Natural killer cell (primary cell): ENCODE results near the gene GREB1L. TPM values are rescaled to one million over a fixed set of nuclear protein-coding genes. Genes with fewer than 3 reads are reported as not detected.
"Not testable (repeated sequence)": the region's sequence is repeated elsewhere in the genome, so short reads cannot be mapped to it uniquely, and the experiment has no call there.

Source experiments
- ATAC-seq, 3 donors: fragments of 150-1000 bp in 2 of 3; fragments of 200-7000 bp in 1 of 3; cut with Tn5 transposase; 1 replicate in 1 of 3; 2 replicates in 2 of 3; pipeline ENCODE4 v1.10.0; 2021; ENCODE audit warnings: mild to moderate bottlenecking in 2 of 3, moderate library complexity in 2 of 3
- DNase-seq, 2 donors: peaks; one replicate each; pipeline versions ENCODE4 v3.0.0 to v3.0.0-alpha.2; 2013 to 2021; ENCODE audit warnings: mixed read lengths in 1 of 2
- H3K27ac ChIP-seq: one replicate; pipeline ENCODE4 v1.5.1; 2013; ENCODE audit warnings: mild to moderate bottlenecking, low read length
- H3K27me3 ChIP-seq: one replicate; pipeline ENCODE4 v1.6.1; 2013; ENCODE audit warnings: low read length; ENCODE audit not compliant: control insufficient read depth, insufficient read depth
- H3K36me3 ChIP-seq: one replicate; pipeline ENCODE4 v1.6.1; 2013; ENCODE audit warnings: low read length; ENCODE audit not compliant: control insufficient read depth, insufficient read depth
- H3K4me1 ChIP-seq: one replicate; pipeline ENCODE4 v1.6.1; 2013; ENCODE audit warnings: low read length; ENCODE audit not compliant: control insufficient read depth, insufficient read depth
- H3K4me3 ChIP-seq: one replicate; pipeline ENCODE4 v1.5.1; 2013; ENCODE audit warnings: low read length
- H3K9me3 ChIP-seq: one replicate; pipeline ENCODE4 v1.6.1; 2013; ENCODE audit warnings: low read length; ENCODE audit not compliant: control insufficient read depth, insufficient read depth
- H3K27ac Mint-ChIP-seq, 2 donors: one replicate each; pipeline ENCODE4 v1.8.0; 2022; ENCODE audit warnings: mild to moderate bottlenecking in 2 of 2, mixed read lengths in 2 of 2, moderate library complexity in 1 of 2
- H3K27me3 Mint-ChIP-seq, 2 donors: one replicate each; pipeline ENCODE4 v1.8.0; 2022; ENCODE audit warnings: low read depth in 2 of 2, mixed read lengths in 2 of 2
- H3K36me3 Mint-ChIP-seq: one replicate; pipeline ENCODE4 v1.8.0; 2022; ENCODE audit warnings: mixed read lengths
- H3K4me1 Mint-ChIP-seq, 2 donors: one replicate each; pipeline ENCODE4 v1.8.0; 2022; ENCODE audit warnings: mixed read lengths in 2 of 2
- H3K4me3 Mint-ChIP-seq: one replicate; pipeline ENCODE4 v1.8.0; 2022; ENCODE audit warnings: mild to moderate bottlenecking, moderate library complexity, mixed read lengths
- H3K9me3 Mint-ChIP-seq, 2 donors: one replicate each; pipeline ENCODE4 v1.8.0; 2022; ENCODE audit warnings: mixed read lengths in 2 of 2
- CTCF ChIP-seq: fragments of 200-600 bp; IDR thresholded peaks from one replicate; pipeline ENCODE4 v1.8.0; 2022; ENCODE audit warnings: antibody characterized with exemption
- WGBS: methylation state at CpG from one replicate; pipeline ENCODE4 v1.1.7; 2013; ENCODE audit warnings: missing lambda C conversion rate; ENCODE audit not compliant: insufficient coverage; 5-methylcytosine and 5-hydroxymethylcytosine counted together
- intact Hi-C: fragments of 100-400 bp; cut with micrococcal nuclease; formaldehyde crosslinking; loops from one replicate; pipeline ENCODE4 v1.14.2; 2022
- total RNA-seq, 4 donors: library from RNA; stranded (reverse); fragments of 120-200 nt in 1 of 4; gene quantifications; one replicate each; pipeline versions ENCODE4 v1.2.3 to v1.2.4, GENCODE V29; 2013 to 2022

Gene GREB1L
- total RNA-seq, 3 donors from 2014 or later (not counting 1 experiment from before 2014, with no cell fraction given), result not detected

GRCh38 chr18:21366896-21367295, 124.9 kb downstream of the GREB1L start:
- Histone ChIP-seq H3K27ac (no peak overlapping the region), H3K4me3 (no peak overlapping the region), H3K36me3 (no peaks in the 10 kb centered on the region), H3K4me1 (no peaks in the 10 kb centered on the region), H3K27me3 (no peaks in the 10 kb centered on the region), H3K9me3 (no peaks in the 10 kb centered on the region)
- WGBS, result 96% methylated on average over 2 of the region's 2 CpGs
- H3K9me3 Mint-ChIP-seq, result no peaks in the 10 kb centered on the region
- no peaks in the 10 kb centered on the region for H3K4me1 Mint-ChIP-seq
- H3K36me3 Mint-ChIP-seq, result no peaks in the 10 kb centered on the region
- peaks cover 5 to 9% of the 10 kb centered on the region in 2 donors for H3K27me3 Mint-ChIP-seq
- no peak overlapping the region for H3K27ac Mint-ChIP-seq
- no peak overlapping the region for H3K4me3 Mint-ChIP-seq
- ATAC-seq (no peak), DNase-seq (no peak)
- TF ChIP-seq CTCF, result no peak
- intact Hi-C loops, result no loop called here

GRCh38 chr18:21369146-21369545, 127.1 kb downstream of the GREB1L start:
- no peaks in the 10 kb centered on the region for H3K9me3 ChIP-seq
- Mint-ChIP-seq H3K4me1 (no peaks in the 10 kb centered on the region), H3K27ac (no peak overlapping the region), H3K27me3 (peaks cover 7 to 9% of the 10 kb centered on the region in 2 donors), H3K36me3 (no peaks in the 10 kb centered on the region), H3K9me3 (no peaks in the 10 kb centered on the region), H3K4me3 (no peak overlapping the region)
- no peaks in the 10 kb centered on the region for H3K27me3 ChIP-seq
- no peak for ATAC-seq
- intact Hi-C loops, result no loop called here
- 76% methylated on average over 3 of the region's 4 CpGs for WGBS
- DNase-seq, result no peak
- TF ChIP-seq CTCF, result no peak
- no peak overlapping the region for H3K4me3 ChIP-seq
- H3K4me1 ChIP-seq, result no peaks in the 10 kb centered on the region
- no peaks in the 10 kb centered on the region for H3K36me3 ChIP-seq
- no peak overlapping the region for H3K27ac ChIP-seq

- not testable (repeated sequence) for H3K4me3 ChIP-seq
These were observed 127.6 kb downstream of the GREB1L start for GRCh38 chr18:21369597-21369996.

GRCh38 chr18:21383031-21383430, 141.0 kb downstream of the GREB1L start:
- H3K4me3 Mint-ChIP-seq, result no peak overlapping the region
- no peaks in the 10 kb centered on the region for H3K4me1 ChIP-seq

More at GRCh38 chr18:21369597-21369996, 127.6 kb downstream of the GREB1L start:
- H3K9me3 Mint-ChIP-seq, H3K4me1 Mint-ChIP-seq, ATAC-seq, H3K9me3 ChIP-seq, H3K27ac ChIP-seq, DNase-seq, H3K27me3 ChIP-seq, H3K4me3 Mint-ChIP-seq, H3K36me3 ChIP-seq, intact Hi-C loops, H3K36me3 Mint-ChIP-seq, H3K4me1 ChIP-seq, H3K27ac Mint-ChIP-seq, H3K27me3 Mint-ChIP-seq: not testable (repeated sequence)
- WGBS, result 90% methylated on average over 5 of the region's 7 CpGs

More at GRCh38 chr18:21383031-21383430, 141.0 kb downstream of the GREB1L start:
- Mint-ChIP-seq H3K27ac (no peak overlapping the region), H3K27me3 (peaks cover 0 to 3% of the 10 kb centered on the region in 2 donors), H3K36me3 (no peaks in the 10 kb centered on the region), H3K4me1 (no peaks in the 10 kb centered on the region), H3K9me3 (no peaks in the 10 kb centered on the region)
- Histone ChIP-seq H3K36me3 (no peaks in the 10 kb centered on the region), H3K9me3 (no peaks in the 10 kb centered on the region), H3K4me3 (no peak overlapping the region), H3K27me3 (no peaks in the 10 kb centered on the region), H3K27ac (no peak overlapping the region)
- WGBS, result no CpG with 5 or more reads among the region's 1 CpG
- TF ChIP-seq CTCF, result no peak
- intact Hi-C loops, result no loop called here
- no peak for DNase-seq
- no peak for ATAC-seq
